Trophoblast cell (in vitro differentiated cells and primary cell): ENCODE measurements around the gene MGRN1.
A peak's percentile ranks its signal among the peaks of the same experiment; 100 is the strongest.

Experiments
- DNase-seq, 2 donors: peaks; one replicate each; pipeline ENCODE4 v3.0.0-alpha.2; 2016
- H2AFZ ChIP-seq: 2 replicates; pipeline ENCODE4 v1.6.1; 2013; ENCODE audit warnings: low read length, moderate library complexity, mild to moderate bottlenecking; ENCODE audit not compliant: insufficient read depth, poor library complexity
- H2AK5ac ChIP-seq: 2 replicates; pipeline ENCODE4 v1.6.1; 2013; ENCODE audit warnings: mild to moderate bottlenecking, low read length
- H2BK120ac ChIP-seq: 2 replicates; pipeline ENCODE4 v1.6.1; 2013; ENCODE audit warnings: low read length, mild to moderate bottlenecking, moderate library complexity; ENCODE audit not compliant: insufficient read depth, poor library complexity
- H2BK12ac ChIP-seq: 2 replicates; pipeline ENCODE4 v1.6.1; 2013; ENCODE audit warnings: mild to moderate bottlenecking, low read length, moderate library complexity
- H2BK5ac ChIP-seq: 2 replicates; pipeline ENCODE4 v1.6.1; 2013; ENCODE audit warnings: low read length, low read depth, moderate library complexity, mild to moderate bottlenecking; ENCODE audit not compliant: poor library complexity
- H3K14ac ChIP-seq: 2 replicates; pipeline ENCODE4 v1.6.1; 2013; ENCODE audit warnings: mild to moderate bottlenecking, low read length
- H3K18ac ChIP-seq: 2 replicates; pipeline ENCODE4 v1.6.1; 2013; ENCODE audit warnings: mild to moderate bottlenecking, low read length
- H3K23ac ChIP-seq: 2 replicates; pipeline ENCODE4 v1.6.1; 2013; ENCODE audit warnings: low read length
- H3K27ac ChIP-seq: 2 replicates; pipeline ENCODE4 v1.5.1; 2013; ENCODE audit warnings: low read depth, mild to moderate bottlenecking, inconsistent platforms, low read length, moderate library complexity
- H3K27me3 ChIP-seq: 2 replicates; pipeline ENCODE4 v1.6.1; 2013; ENCODE audit warnings: inconsistent platforms, mild to moderate bottlenecking, low read length, moderate library complexity; ENCODE audit not compliant: insufficient read depth
- H3K36me3 ChIP-seq, 2 experiments: 1 replicate in 1 of 2; 2 replicates in 1 of 2; pipeline ENCODE4 v1.6.1; 2013; ENCODE audit warnings: low read length in 2 of 2, mild to moderate bottlenecking in 2 of 2, moderate library complexity in 1 of 2; ENCODE audit not compliant: insufficient read depth in 2 of 2, control insufficient read depth in 1 of 2
- H3K4ac ChIP-seq: 2 replicates; pipeline ENCODE4 v1.6.1; 2013; ENCODE audit warnings: low read depth, mild to moderate bottlenecking, low read length, moderate library complexity
- H3K4me1 ChIP-seq, 2 experiments: 1 replicate in 1 of 2; 2 replicates in 1 of 2; pipeline ENCODE4 v1.6.1; 2013; ENCODE audit warnings: low read length in 2 of 2, mild to moderate bottlenecking in 2 of 2, moderate library complexity in 1 of 2; ENCODE audit not compliant: insufficient read depth in 2 of 2, control insufficient read depth in 1 of 2
- H3K4me2 ChIP-seq: 2 replicates; pipeline ENCODE4 v1.6.1; 2013; ENCODE audit warnings: inconsistent platforms, mild to moderate bottlenecking, low read length, moderate library complexity
- H3K4me3 ChIP-seq: 2 replicates; pipeline ENCODE4 v1.5.1; 2013; ENCODE audit warnings: mild to moderate bottlenecking, low read depth, low read length, inconsistent platforms
- H3K79me1 ChIP-seq: one replicate; pipeline ENCODE4 v1.6.1; 2013; ENCODE audit warnings: low read length
- H3K79me2 ChIP-seq: 2 replicates; pipeline ENCODE4 v1.6.1; 2013; ENCODE audit warnings: low read length, mild to moderate bottlenecking; ENCODE audit not compliant: control insufficient read depth, insufficient read depth, poor library complexity
- H3K9ac ChIP-seq: 2 replicates; pipeline ENCODE4 v1.6.1; 2013; ENCODE audit warnings: mild to moderate bottlenecking, low read length
- H3K9me3 ChIP-seq: 2 replicates; pipeline ENCODE4 v1.6.1; 2013; ENCODE audit warnings: low read depth, mild to moderate bottlenecking, control low read depth, inconsistent platforms, low read length; ENCODE audit not compliant: insufficient read depth
- H4K12ac ChIP-seq: 2 replicates; pipeline ENCODE4 v1.6.1; 2013; ENCODE audit warnings: low read depth, mild to moderate bottlenecking, low read length, moderate library complexity
- H4K8ac ChIP-seq: 2 replicates; pipeline ENCODE4 v1.6.1; 2013; ENCODE audit warnings: low read depth, mild to moderate bottlenecking, low read length, moderate library complexity
- H4K91ac ChIP-seq: one replicate; pipeline ENCODE4 v1.6.1; 2013; ENCODE audit warnings: low read depth, mild to moderate bottlenecking, low read length, moderate library complexity
- WGBS: extraction: QIAGEN DNeasy Blood & Tissue Kit; methylation state at CpG from one replicate; pipeline ENCODE4 v1.1.7; 2013; ENCODE audit warnings: missing lambda C conversion rate; ENCODE audit not compliant: insufficient read length, insufficient coverage; ENCODE audit errors: extremely low coverage; 5-methylcytosine and 5-hydroxymethylcytosine counted together

The MGRN1 gene

DNA sequence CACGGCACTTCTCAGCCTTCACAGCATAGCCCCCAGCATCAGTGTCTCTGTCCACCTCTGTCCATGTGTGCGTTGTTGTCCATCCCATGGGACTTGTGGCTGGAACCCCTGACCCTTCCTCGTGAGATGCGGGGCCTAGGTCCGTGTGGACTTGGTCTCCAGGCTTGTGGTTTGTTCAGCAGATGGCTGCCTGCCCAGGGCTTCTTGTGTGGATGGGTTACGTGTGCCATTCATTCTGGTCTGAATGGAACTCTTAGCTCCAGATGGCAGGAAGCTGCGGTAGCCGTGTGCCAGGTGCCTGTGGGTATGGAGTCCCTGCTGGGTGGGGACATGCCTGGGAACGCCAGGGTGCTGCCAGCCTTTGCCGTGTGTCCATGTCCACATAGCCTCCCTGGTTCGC, 37.0 kb downstream of the MGRN1 start:
- Histone ChIP-seq H3K36me3 (peaks cover 58 to 64% of the 10 kb centered on the region in 2 experiments), H4K8ac (no peak overlapping the region), H3K79me1 (no peaks in the 10 kb centered on the region), H2BK12ac (no peak overlapping the region), H3K4me2 (no peak overlapping the region), H2AFZ (no peak overlapping the region), H3K9ac (no peak overlapping the region), H3K14ac (no peak overlapping the region), H3K18ac (no peak overlapping the region), H2BK5ac (no peak overlapping the region), H2BK120ac (no peak overlapping the region), H4K12ac (no peak overlapping the region), H3K23ac (no peak overlapping the region), H3K4ac (no peak overlapping the region), H3K27ac (no peak overlapping the region), H3K4me3 (no peak overlapping the region), H2AK5ac (no peak overlapping the region), H3K79me2 (no peaks in the 10 kb centered on the region), H3K27me3 (no peaks in the 10 kb centered on the region), H3K4me1 (peaks cover 3 to 11% of the 10 kb centered on the region in 2 experiments), H3K9me3 (no peaks in the 10 kb centered on the region), H4K91ac (no peak overlapping the region)
- no peak for DNase-seq
- no CpG with 5 or more reads among the region's 11 CpGs for WGBS

GRCh38 chr16:4663465-4663776, 38.8 kb downstream of the MGRN1 start:
- Histone ChIP-seq H2BK12ac (no peak overlapping the region), H3K14ac (no peak overlapping the region), H3K9me3 (no peaks in the 10 kb centered on the region), H3K27ac (no peak overlapping the region), H3K27me3 (no peaks in the 10 kb centered on the region), H4K91ac (no peak overlapping the region), H4K12ac (no peak overlapping the region), H3K23ac (no peak overlapping the region), H3K4ac (no peak overlapping the region), H2AFZ (no peak overlapping the region), H3K4me1 (peaks cover 3 to 11% of the 10 kb centered on the region in 2 experiments), H2AK5ac (no peak overlapping the region), H3K36me3 (peaks cover 57 to 71% of the 10 kb centered on the region in 2 experiments), H2BK120ac (no peak overlapping the region), H3K79me1 (no peaks in the 10 kb centered on the region), H3K18ac (no peak overlapping the region), H3K4me3 (no peak overlapping the region), H3K79me2 (no peaks in the 10 kb centered on the region), H3K9ac (no peak overlapping the region), H3K4me2 (no peak overlapping the region), H4K8ac (no peak overlapping the region), H2BK5ac (no peak overlapping the region)
- no peak for DNase-seq
- no CpG with 5 or more reads among the region's 5 CpGs for WGBS

DNA sequence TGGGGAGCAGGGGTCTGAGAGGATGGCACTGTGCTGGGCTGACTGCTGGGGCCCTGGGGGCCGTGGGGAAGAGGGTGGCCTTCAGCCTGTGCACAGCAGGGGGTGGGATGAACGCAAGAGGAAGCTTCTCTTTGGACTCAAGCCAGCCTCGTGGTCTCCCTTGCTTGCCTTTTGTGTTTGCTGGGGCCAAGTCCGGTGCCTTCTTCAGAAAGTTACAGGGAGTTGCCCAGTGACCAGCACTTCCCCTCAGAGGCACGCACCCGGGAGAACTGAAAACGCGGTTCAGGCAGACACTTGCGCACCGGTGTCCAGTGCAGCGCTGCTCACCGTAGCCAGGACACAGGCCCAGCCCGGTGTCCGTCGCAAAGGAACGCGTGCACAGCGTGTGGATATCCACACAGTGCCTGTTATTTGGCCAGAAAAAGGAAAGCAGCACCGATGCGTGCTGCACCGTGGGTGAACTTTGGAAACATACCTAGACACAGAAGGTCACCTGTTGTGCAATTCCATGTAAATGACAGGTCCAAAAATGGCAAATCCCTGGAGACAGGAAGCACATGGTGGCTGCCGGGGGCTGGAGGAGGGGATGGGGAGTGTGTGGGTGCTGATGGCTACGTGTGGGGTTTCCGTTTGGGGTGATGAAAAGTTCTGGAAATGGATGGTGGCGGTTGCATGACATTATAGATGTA, 39.3 kb downstream of the MGRN1 start:
- Histone ChIP-seq H3K4me2 (no peak overlapping the region), H2BK5ac (no peak overlapping the region), H3K27me3 (no peaks in the 10 kb centered on the region), H3K18ac (no peak overlapping the region), H2BK12ac (no peak overlapping the region), H3K23ac (no peak overlapping the region), H3K9me3 (no peaks in the 10 kb centered on the region), H3K4me1 (peaks cover 3 to 11% of the 10 kb centered on the region in 2 experiments), H3K4me3 (no peak overlapping the region), H3K4ac (no peak overlapping the region), H4K91ac (no peak overlapping the region), H3K14ac (no peak overlapping the region), H2BK120ac (no peak overlapping the region), H4K12ac (no peak overlapping the region), H2AK5ac (no peak overlapping the region), H3K79me2 (no peaks in the 10 kb centered on the region), H2AFZ (no peak overlapping the region), H3K27ac (no peak overlapping the region), H4K8ac (no peak overlapping the region), H3K36me3 (peaks cover 53 to 72% of the 10 kb centered on the region in 2 experiments), H3K79me1 (no peaks in the 10 kb centered on the region), H3K9ac (no peak overlapping the region)
- no CpG with 5 or more reads among the region's 25 CpGs for WGBS
- DNase-seq, result peak; percentile 35 to 46

DNA sequence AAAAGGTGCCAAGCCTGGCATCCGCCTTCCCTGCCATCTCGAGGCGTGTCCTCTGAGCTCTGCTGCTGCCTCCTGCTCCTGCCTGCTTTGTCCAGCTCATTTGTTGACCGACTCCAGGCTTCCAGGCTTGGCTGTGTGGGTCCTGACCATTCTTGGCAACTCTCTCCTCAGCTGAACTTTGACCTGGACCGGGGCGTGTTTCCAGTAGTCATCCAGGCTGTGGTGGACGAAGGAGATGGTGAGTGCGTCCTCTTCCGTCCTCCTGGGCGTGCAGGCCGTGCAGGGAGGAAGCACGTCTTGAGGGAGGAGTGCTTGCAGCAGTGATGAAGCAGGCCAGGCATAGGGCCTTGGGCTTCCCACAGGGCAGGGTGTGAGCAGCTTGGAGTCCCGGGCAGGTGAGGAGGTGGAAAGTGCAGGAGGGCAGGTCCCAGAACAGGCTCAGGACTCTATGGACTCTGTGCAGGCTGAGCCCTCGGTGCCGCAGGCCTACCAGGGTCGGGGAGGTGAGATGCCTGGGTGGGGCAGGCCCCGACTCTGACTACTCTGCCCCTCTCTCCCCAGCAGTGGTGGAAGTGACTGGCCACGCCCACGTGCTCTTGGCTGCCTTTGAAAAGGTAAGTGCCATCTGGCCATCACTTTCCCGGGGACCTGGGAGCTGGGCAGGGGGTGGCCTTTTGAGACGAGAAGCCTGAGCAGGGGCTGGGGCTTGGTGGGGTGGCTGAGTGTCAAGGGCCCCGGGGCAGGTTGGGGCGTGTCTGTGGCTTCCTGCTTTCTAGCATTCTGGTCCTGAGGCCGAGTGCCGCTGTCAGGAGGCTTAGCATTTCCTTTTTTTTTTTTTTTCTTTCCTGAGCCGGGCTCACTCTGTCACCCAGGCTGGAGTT, 40.2 kb downstream of the MGRN1 start:
- no peak overlapping the region for H2AFZ ChIP-seq
- no CpG with 5 or more reads among the region's 26 CpGs for WGBS
- H3K36me3 ChIP-seq, result peaks cover 53 to 71% of the 10 kb centered on the region in 2 experiments
- H3K14ac ChIP-seq, result no peak overlapping the region
- H3K4me3 ChIP-seq, result no peak overlapping the region
- no peak overlapping the region for H3K23ac ChIP-seq
- no peaks in the 10 kb centered on the region for H3K79me1 ChIP-seq
- no peaks in the 10 kb centered on the region for H3K27me3 ChIP-seq
- no peak for DNase-seq
- H3K4me2 ChIP-seq, result no peak overlapping the region
- H2BK12ac ChIP-seq, result no peak overlapping the region
- H3K79me2 ChIP-seq, result no peaks in the 10 kb centered on the region
- no peak overlapping the region for H2BK5ac ChIP-seq
- H2BK120ac ChIP-seq, result no peak overlapping the region
- no peak overlapping the region for H3K27ac ChIP-seq
- no peak overlapping the region for H4K8ac ChIP-seq
- no peaks in the 10 kb centered on the region for H3K9me3 ChIP-seq
- no peak overlapping the region for H4K91ac ChIP-seq
- H3K18ac ChIP-seq, result no peak overlapping the region
- H3K4ac ChIP-seq, result no peak overlapping the region
- H4K12ac ChIP-seq, result no peak overlapping the region
- no peak overlapping the region for H3K9ac ChIP-seq
- peaks cover 3 to 11% of the 10 kb centered on the region in 2 experiments for H3K4me1 ChIP-seq
- H2AK5ac ChIP-seq, result no peak overlapping the region
